HepG2 (cell line): ENCODE measurements around the gene KCNE2.

Experiments used
- CBX2 ChIP-seq, 2 experiments: fragments of 200-600 bp in 1 of 2; sonication (generic); formaldehyde crosslinking in 1 of 2; IDR thresholded peaks; 2 replicates each; pipeline versions ENCODE4 v1.7.0 to v1.8.1; 2018 to 2022; ENCODE audit warnings: low read depth in 2 of 2, low read length in 1 of 2, mild to moderate bottlenecking in 1 of 2, missing genetic modification reagents in 1 of 2
- CTCF ChIP-seq: sonication (generic); formaldehyde crosslinking; IDR thresholded peaks from 2 replicates; pipeline ENCODE4 v1.5.0; 2020; ENCODE audit warnings: mild to moderate bottlenecking, missing genetic modification reagents, moderate library complexity
- ETV6 ChIP-seq: sonication (generic); formaldehyde crosslinking; conservative IDR thresholded peaks from 2 replicates; pipeline ENCODE4 v1.4.0; 2020; ENCODE audit warnings: missing genetic modification reagents
- EZH2 ChIP-seq: conservative IDR thresholded peaks from 2 replicates; pipeline ENCODE4 v1.6.1; 2012; ENCODE audit warnings: mild to moderate bottlenecking, low read depth, low read length, moderate library complexity
- FOXP1 ChIP-seq, 2 experiments: fragments of 450-650 bp in 1 of 2; IDR thresholded peaks; 2 replicates each; pipeline ENCODE4 v1.6.1; 2017 to 2018; ENCODE audit warnings: antibody characterized with exemption in 1 of 2
- KLF13 ChIP-seq: sonication (generic); formaldehyde crosslinking; IDR thresholded peaks from 2 replicates; pipeline ENCODE4 v1.4.0; 2020; ENCODE audit warnings: mild to moderate bottlenecking, missing genetic modification reagents
- NKX3-1 ChIP-seq: sonication (generic); formaldehyde crosslinking; IDR thresholded peaks from 2 replicates; pipeline ENCODE4 v1.5.0; 2020; ENCODE audit warnings: missing genetic modification reagents
- ZFP36 ChIP-seq: fragments of 150-350 bp; IDR thresholded peaks from 2 replicates; pipeline ENCODE4 v1.6.1; 2018; ENCODE audit warnings: borderline replicate concordance, low read length, low read depth; ENCODE audit not compliant: partially characterized antibody
- ZNF589 ChIP-seq: sonication (generic); formaldehyde crosslinking; conservative IDR thresholded peaks from 2 replicates; pipeline ENCODE4 v1.8.0; 2022; ENCODE audit warnings: mild to moderate bottlenecking, moderate library complexity, missing genetic modification reagents
- ZSCAN21 ChIP-seq: sonication (generic); formaldehyde crosslinking; IDR thresholded peaks from 2 replicates; pipeline ENCODE4 v1.8.0; 2022; ENCODE audit warnings: mild to moderate bottlenecking, missing genetic modification reagents, moderate library complexity, borderline replicate concordance

- TF ChIP-seq FOXP1 (IDR thresholded peaks at IDR 0.05) (no peak), FOXP1 (CRISPR knock-in tag; IDR thresholded peaks at IDR 0.05) (no peak), CTCF (CRISPR knock-in tag) (no peak), NKX3-1 (no peak), ZFP36 (no peak), EZH2 (no peak), ZNF589 (CRISPR knock-in tag) (no peak), ETV6 (no peak), CBX2 (IDR thresholded peaks at IDR 0.05; ENCODE audit: low read depth, low read length) (no peak), CBX2 (CRISPR knock-in tag; IDR thresholded peaks at IDR 0.05; ENCODE audit: low read depth) (no peak), KLF13 (CRISPR knock-in tag) (no peak), ZSCAN21 (no peak)
Measured at GRCh38 chr21:34336245-34336644, 27.6 kb upstream of the KCNE2 start.
